Urinary bladder (tissue), 4 donors: ENCODE data around the gene MOAP1. TPM values are rescaled to one million over a fixed set of nuclear protein-coding genes. Genes with fewer than 3 reads are reported as not detected.
"Not testable (repeated sequence)": the region's sequence is repeated elsewhere in the genome, so short reads cannot be mapped to it uniquely, and the experiment has no call there.

ENCODE experiments used
- DNase-seq: peaks from one replicate; pipeline ENCODE4 v3.0.0-alpha.2; 2015; ENCODE audit errors: extremely low spot score
- H3K27ac ChIP-seq: one replicate; pipeline ENCODE4 v1.5.1; 2013; ENCODE audit warnings: low read depth, mild to moderate bottlenecking, moderate library complexity
- H3K36me3 ChIP-seq: one replicate; pipeline ENCODE4 v1.6.1; 2013; ENCODE audit warnings: mild to moderate bottlenecking, moderate library complexity; ENCODE audit not compliant: insufficient read depth
- H3K4me1 ChIP-seq: one replicate; pipeline ENCODE4 v1.6.1; 2013; ENCODE audit warnings: mild to moderate bottlenecking, moderate library complexity; ENCODE audit not compliant: insufficient read depth
- H3K4me3 ChIP-seq: one replicate; pipeline ENCODE4 v1.5.1; 2013; ENCODE audit warnings: low read depth, low read length
- WGBS: extraction: QIAGEN DNeasy Blood & Tissue Kit; methylation state at CpG from one replicate; pipeline ENCODE4 v1.1.7; 2013; 5-methylcytosine and 5-hydroxymethylcytosine counted together
- polyA plus RNA-seq: library from polyadenylated mRNA; stranded (reverse); fragments of 200-250 nt; gene quantifications from one replicate; pipeline ENCODE4 v1.2.3, GENCODE V29; 2013
- total RNA-seq: library from RNA; depleted of rRNA; stranded (reverse); fragments of >200 nt; gene quantifications from one replicate; pipeline ENCODE4 v1.2.3, GENCODE V29; 2014
- donor health status: healthy with polysubstance abuse.
- donor health status: healthy.

The MOAP1 gene
- total RNA-seq (26.6 TPM), polyA plus RNA-seq (46.3 TPM)

- Histone ChIP-seq H3K36me3 (no peaks in the 10 kb centered on the region), H3K27ac (peak within 1 kb of the TSS; percentile 94), H3K4me3 (peak within 1 kb of the TSS; percentile 78), H3K4me1 (no peaks in the 10 kb centered on the region)
- under 1% methylated on average over 124 of the region's 124 CpGs for WGBS
- peak; percentile 39 for DNase-seq
Observed at GRCh38 chr14:93184391-93185348, at the start of gene MOAP1, which contains the start of gene LYSET. Gene MOAP1, minus strand, starts transcription at chr14:93184897. Its CDS starts 655 bp downstream, at chr14:93184242. Gene LYSET, plus strand, starts transcription at chr14:93185317. Its CDS starts 89 bp downstream, at chr14:93185406.

- DNase-seq, H3K36me3 ChIP-seq, H3K4me3 ChIP-seq, H3K4me1 ChIP-seq, H3K27ac ChIP-seq: not testable (repeated sequence)
- 89% methylated on average over 5 of the region's 5 CpGs for WGBS
Observed at GRCh38 chr14:93233078-93233477, 48.4 kb upstream of the MOAP1 start.

GRCh38 chr14:93232159-93232558 lies 47.5 kb upstream of the MOAP1 start:
- no peak for DNase-seq
- 65% methylated on average over 17 of the region's 17 CpGs for WGBS
- H3K4me3 ChIP-seq, result no peak overlapping the region

GRCh38 chr14:93231129-93231979 lies 46.7 kb upstream of the MOAP1 start:
- no peaks in the 10 kb centered on the region for H3K4me1 ChIP-seq
- H3K27ac ChIP-seq, result no peak overlapping the region
- H3K36me3 ChIP-seq, result no peaks in the 10 kb centered on the region
- 40% methylated on average over 39 of the region's 39 CpGs for WGBS
- DNase-seq, result no peak
- H3K4me3 ChIP-seq, result peak overlapping the region; percentile 23

More at GRCh38 chr14:93232159-93232558, 47.5 kb upstream of the MOAP1 start:
- no peaks in the 10 kb centered on the region for H3K4me1 ChIP-seq
- H3K27ac ChIP-seq, result no peak overlapping the region
- H3K36me3 ChIP-seq, result no peaks in the 10 kb centered on the region

- DNase-seq, result no peak
- WGBS, result 95% methylated on average over 16 of the region's 16 CpGs
- H3K4me3 ChIP-seq, result no peak overlapping the region
- no peak overlapping the region for H3K27ac ChIP-seq
- H3K4me1 ChIP-seq, result no peaks in the 10 kb centered on the region
- H3K36me3 ChIP-seq, result no peaks in the 10 kb centered on the region
Observed at GRCh38 chr14:93230539-93230938, 45.8 kb upstream of the MOAP1 start.

- no peak overlapping the region for H3K27ac ChIP-seq
- H3K4me3 ChIP-seq, result no peak overlapping the region
- H3K36me3 ChIP-seq, result no peaks in the 10 kb centered on the region
- no peak for DNase-seq
- WGBS, result 89% methylated on average over 8 of the region's 8 CpGs
- H3K4me1 ChIP-seq, result no peaks in the 10 kb centered on the region
Observed at GRCh38 chr14:93228550-93228949, 43.9 kb upstream of the MOAP1 start.

- H3K27ac ChIP-seq, result no peak overlapping the region
- 97% methylated on average over 27 of the region's 27 CpGs for WGBS
- no peak for DNase-seq
- no peaks in the 10 kb centered on the region for H3K4me1 ChIP-seq
- H3K36me3 ChIP-seq, result no peaks in the 10 kb centered on the region
- no peak overlapping the region for H3K4me3 ChIP-seq
Observed at GRCh38 chr14:93223565-93223964, 38.9 kb upstream of the MOAP1 start.

- H3K27ac ChIP-seq, result no peak overlapping the region
- H3K4me1 ChIP-seq, result no peaks in the 10 kb centered on the region
- no peaks in the 10 kb centered on the region for H3K36me3 ChIP-seq
- no peak overlapping the region for H3K4me3 ChIP-seq
- no peak for DNase-seq
Observed at GRCh38 chr14:93220509-93220908, 35.8 kb upstream of the MOAP1 start.

GRCh38 chr14:93219103-93219726 lies 34.5 kb upstream of the MOAP1 start:
- 51% methylated on average over 3 of the region's 3 CpGs for WGBS
- peaks cover 3% of the 10 kb centered on the region for H3K36me3 ChIP-seq
- H3K4me1 ChIP-seq, result no peaks in the 10 kb centered on the region
- no peak overlapping the region for H3K4me3 ChIP-seq
- DNase-seq, result peak; percentile 42
- no peak overlapping the region for H3K27ac ChIP-seq

- Histone ChIP-seq H3K36me3 (peaks cover 3% of the 10 kb centered on the region), H3K4me1 (no peaks in the 10 kb centered on the region), H3K27ac (no peak overlapping the region), H3K4me3 (no peak overlapping the region)
- 80% methylated on average over 2 of the region's 2 CpGs for WGBS
- no peak for DNase-seq
Observed at GRCh38 chr14:93214598-93214997, 29.9 kb upstream of the MOAP1 start.

- Histone ChIP-seq H3K27ac (no peak overlapping the region), H3K4me3 (no peak overlapping the region), H3K36me3 (peaks cover 3% of the 10 kb centered on the region), H3K4me1 (no peaks in the 10 kb centered on the region)
- 80% methylated on average over 3 of the region's 3 CpGs for WGBS
- no peak for DNase-seq
Observed at GRCh38 chr14:93212432-93212831, 27.7 kb upstream of the MOAP1 start.

- under 1% methylated on average over 23 of the region's 23 CpGs for WGBS
- H3K36me3 ChIP-seq, result no peaks in the 10 kb centered on the region
- no peaks in the 10 kb centered on the region for H3K4me1 ChIP-seq
- H3K27ac ChIP-seq, result peak overlapping the region; percentile 57
- peak; percentile 14 for DNase-seq
- H3K4me3 ChIP-seq, result peak overlapping the region; percentile 79
Observed at GRCh38 chr14:93207468-93208308, 23.0 kb upstream of the MOAP1 start.
